Dendritic cell treated with granulocyte-macrophage colony-stimulating factor and Interleukin-4, amounts not matched to agents 40 ng/mL and 50 ng/mL, for 4 days (primary cell): Measurements from ENCODE around the gene FAM110A.
"Not testable (repeated sequence)": the region's sequence is repeated elsewhere in the genome, so short reads cannot be mapped to it uniquely, and the experiment has no call there.

ENCODE experiments used
- H3K27ac Mint-ChIP-seq: one replicate; pipeline ENCODE4 v1.8.0; 2022; ENCODE audit warnings: mild to moderate bottlenecking, mixed read lengths
- H3K27me3 Mint-ChIP-seq: one replicate; pipeline ENCODE4 v1.8.0; 2022; ENCODE audit warnings: mild to moderate bottlenecking, mixed read lengths
- H3K36me3 Mint-ChIP-seq: one replicate; pipeline ENCODE4 v1.8.0; 2022; ENCODE audit warnings: low read depth, mixed read lengths
- H3K4me1 Mint-ChIP-seq: one replicate; pipeline ENCODE4 v1.8.0; 2022; ENCODE audit warnings: low read depth, mixed read lengths
- H3K4me3 Mint-ChIP-seq: one replicate; pipeline ENCODE4 v1.8.0; 2022; ENCODE audit warnings: mild to moderate bottlenecking, moderate library complexity, mixed read lengths
- H3K9me3 Mint-ChIP-seq: one replicate; pipeline ENCODE4 v1.8.0; 2022; ENCODE audit warnings: mixed read lengths
- intact Hi-C: fragments of 100-400 bp; cut with micrococcal nuclease; formaldehyde crosslinking; loops from one replicate; pipeline ENCODE4 v1.15.0; 2022

The FAM110A gene

DNA sequence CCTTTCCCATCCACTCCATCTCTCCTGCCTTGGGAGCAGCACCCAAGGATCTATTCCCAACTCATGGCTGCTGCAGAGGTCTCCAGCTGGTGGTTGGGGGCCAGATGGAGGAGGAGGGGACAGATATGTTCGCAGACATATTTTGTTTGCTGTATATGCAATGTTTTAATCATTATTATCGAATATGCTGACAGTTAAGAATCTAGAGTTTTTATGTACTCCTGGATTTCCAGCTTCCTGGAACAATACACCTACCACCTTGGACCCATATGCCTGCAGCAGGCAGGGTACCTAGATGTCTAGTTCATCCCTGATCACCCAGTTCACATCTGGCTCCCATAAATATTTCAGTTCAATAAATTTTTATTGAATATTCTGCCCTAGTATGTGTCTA, 9.0 kb downstream of the FAM110A start:
- H3K27ac Mint-ChIP-seq = no peak overlapping the region
- H3K36me3 Mint-ChIP-seq = peaks cover 78% of the 10 kb centered on the region
- peaks cover 17% of the 10 kb centered on the region for H3K27me3 Mint-ChIP-seq
- no peaks in the 10 kb centered on the region for H3K9me3 Mint-ChIP-seq
- H3K4me3 Mint-ChIP-seq = no peak overlapping the region
- intact Hi-C loops = no loop called here
- peaks cover 90% of the 10 kb centered on the region for H3K4me1 Mint-ChIP-seq

DNA sequence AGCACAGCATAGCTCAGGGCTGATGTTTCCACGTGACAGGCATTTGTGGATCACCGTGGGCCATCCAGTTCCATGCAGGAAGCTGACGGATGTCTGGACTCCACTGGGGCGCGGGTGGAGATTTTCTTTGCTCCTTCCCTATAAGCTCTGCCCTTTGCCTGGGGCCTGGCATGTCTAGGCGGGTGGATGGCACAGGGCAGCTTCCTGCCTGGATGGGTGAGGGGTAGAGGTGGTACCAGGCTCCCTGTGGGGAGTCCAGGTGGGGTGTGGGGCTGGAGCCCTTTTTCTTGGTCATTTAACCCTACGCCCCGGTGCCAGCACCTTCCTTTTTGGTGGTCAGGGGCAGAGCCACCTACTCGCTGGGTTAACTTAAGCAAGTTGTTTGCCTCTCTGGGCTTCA, 10.4 kb downstream of the FAM110A start:
- intact Hi-C loops = no loop called here
- Mint-ChIP-seq H3K27me3 (peaks cover 17% of the 10 kb centered on the region), H3K27ac (peak overlapping the region; percentile 87), H3K4me1 (peaks cover 81% of the 10 kb centered on the region), H3K9me3 (no peaks in the 10 kb centered on the region), H3K36me3 (peaks cover 77% of the 10 kb centered on the region), H3K4me3 (no peak overlapping the region)

DNA sequence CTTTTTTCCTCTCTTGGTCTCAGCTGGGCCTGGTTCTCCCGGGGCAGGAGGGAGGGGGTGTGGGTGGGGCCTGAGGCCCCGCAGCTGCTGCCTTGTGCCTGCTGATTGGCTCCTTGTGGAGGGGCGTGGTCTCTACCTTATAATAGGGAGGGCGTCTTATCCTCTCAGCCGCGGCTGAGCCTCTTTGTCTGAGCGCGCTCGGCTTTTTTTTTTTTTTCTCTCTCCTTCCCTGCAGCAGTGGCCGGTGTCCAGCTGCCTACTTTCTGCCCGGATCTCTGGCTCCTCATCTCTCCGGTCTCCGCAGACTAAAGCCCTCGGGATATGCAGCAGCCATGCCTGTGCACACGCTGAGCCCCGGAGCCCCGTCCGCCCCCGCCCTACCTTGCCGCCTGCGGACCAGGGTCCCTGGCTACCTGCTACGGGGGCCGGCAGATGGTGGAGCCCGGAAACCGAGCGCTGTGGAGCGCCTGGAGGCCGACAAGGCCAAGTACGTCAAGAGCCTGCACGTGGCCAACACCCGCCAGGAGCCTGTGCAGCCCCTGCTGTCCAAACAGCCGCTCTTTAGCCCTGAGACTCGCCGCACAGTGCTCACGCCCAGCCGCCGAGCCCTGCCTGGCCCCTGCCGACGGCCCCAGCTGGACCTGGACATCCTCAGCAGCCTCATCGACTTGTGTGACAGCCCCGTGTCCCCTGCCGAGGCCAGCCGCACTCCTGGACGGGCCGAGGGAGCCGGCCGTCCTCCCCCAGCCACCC, 11.1 kb downstream of the FAM110A start:
- peak overlapping the region; percentile 66 for H3K4me3 Mint-ChIP-seq
- peak overlapping the region; percentile 87 for H3K27ac Mint-ChIP-seq
- H3K27me3 Mint-ChIP-seq = peaks cover 17% of the 10 kb centered on the region
- H3K4me1 Mint-ChIP-seq = peaks cover 74% of the 10 kb centered on the region
- no peaks in the 10 kb centered on the region for H3K9me3 Mint-ChIP-seq
- intact Hi-C loops = no loop called here
- H3K36me3 Mint-ChIP-seq = peaks cover 75% of the 10 kb centered on the region

DNA sequence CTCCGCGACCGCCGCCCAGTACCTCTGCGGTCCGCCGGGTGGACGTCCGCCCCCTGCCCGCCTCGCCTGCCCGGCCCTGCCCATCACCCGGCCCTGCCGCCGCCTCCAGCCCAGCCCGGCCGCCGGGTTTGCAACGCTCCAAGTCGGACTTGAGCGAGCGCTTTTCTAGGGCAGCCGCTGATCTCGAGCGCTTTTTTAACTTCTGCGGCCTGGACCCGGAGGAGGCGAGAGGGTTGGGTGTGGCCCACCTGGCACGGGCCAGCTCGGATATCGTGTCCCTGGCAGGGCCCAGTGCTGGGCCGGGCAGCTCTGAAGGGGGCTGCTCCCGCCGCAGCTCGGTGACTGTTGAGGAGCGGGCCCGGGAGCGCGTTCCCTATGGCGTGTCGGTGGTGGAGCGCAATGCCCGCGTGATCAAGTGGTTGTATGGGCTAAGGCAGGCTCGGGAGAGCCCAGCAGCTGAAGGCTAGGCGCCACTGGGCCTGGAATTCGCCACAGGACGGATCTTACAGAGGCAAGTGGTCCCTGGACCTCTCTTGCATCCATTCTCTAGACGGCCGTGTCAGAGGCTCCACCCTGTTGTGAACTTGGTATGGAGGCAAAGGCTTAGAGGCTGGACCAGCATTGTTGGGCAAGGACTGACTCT, 11.8 kb downstream of the FAM110A start:
- H3K9me3 Mint-ChIP-seq = no peaks in the 10 kb centered on the region
- peak overlapping the region; percentile 66 for H3K4me3 Mint-ChIP-seq
- H3K36me3 Mint-ChIP-seq = peaks cover 73% of the 10 kb centered on the region
- peak overlapping the region; percentile 87 for H3K27ac Mint-ChIP-seq
- intact Hi-C loops = no loop called here
- H3K27me3 Mint-ChIP-seq = peaks cover 17% of the 10 kb centered on the region
- H3K4me1 Mint-ChIP-seq = peaks cover 67% of the 10 kb centered on the region

DNA sequence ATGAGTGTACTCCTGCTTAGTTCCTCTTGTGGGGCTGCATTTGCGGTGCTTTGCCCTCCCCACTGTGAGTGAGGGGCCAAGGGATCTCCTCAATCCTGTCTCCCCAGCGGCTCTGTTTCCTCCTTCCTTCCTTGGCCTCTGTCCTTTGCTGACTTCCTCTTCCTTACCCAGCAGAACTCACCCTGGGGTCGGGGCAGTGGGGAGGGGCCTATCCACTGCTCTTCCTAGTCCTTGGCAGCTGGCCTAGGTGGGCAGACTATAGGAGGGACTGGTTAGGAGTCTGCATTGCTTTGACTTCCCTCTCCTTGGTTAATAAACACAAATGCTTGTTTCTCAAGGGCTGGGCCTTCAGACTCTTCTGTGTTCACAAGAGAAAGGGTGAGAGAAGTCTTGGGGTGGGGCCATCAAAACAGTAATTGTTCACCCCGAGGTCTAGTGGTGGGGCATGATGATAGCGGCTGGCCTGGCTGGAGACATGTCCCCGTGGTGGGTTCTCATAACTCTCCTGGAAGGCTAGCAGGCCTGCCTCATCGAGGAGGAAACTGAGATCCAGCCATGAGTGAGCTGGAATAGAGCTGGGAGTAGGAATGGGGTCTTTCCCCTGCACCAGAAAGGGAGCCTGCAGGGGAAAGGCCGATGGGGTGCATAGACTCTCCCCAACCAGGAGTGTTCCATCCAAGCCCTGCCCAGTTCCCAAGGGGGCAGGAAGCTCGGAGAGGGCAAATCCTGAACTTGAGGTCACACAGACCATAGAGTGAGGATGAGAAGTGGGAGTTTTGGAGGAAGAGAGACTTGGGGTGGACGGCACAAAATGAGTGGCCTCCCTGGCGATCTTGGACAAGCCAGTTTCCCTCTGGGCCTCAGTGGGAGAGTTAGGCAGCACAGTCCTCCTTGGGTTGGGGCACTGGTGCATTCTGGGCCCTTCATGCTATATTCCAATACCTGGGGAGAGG, 12.7 kb downstream of the FAM110A start:
- peaks cover 11% of the 10 kb centered on the region for H3K27me3 Mint-ChIP-seq
- no peaks in the 10 kb centered on the region for H3K9me3 Mint-ChIP-seq
- intact Hi-C loops = no loop called here
- peak overlapping the region; percentile 87 for H3K27ac Mint-ChIP-seq
- H3K36me3 Mint-ChIP-seq = peaks cover 75% of the 10 kb centered on the region
- peaks cover 67% of the 10 kb centered on the region for H3K4me1 Mint-ChIP-seq
- H3K4me3 Mint-ChIP-seq = peak overlapping the region; percentile 45

DNA sequence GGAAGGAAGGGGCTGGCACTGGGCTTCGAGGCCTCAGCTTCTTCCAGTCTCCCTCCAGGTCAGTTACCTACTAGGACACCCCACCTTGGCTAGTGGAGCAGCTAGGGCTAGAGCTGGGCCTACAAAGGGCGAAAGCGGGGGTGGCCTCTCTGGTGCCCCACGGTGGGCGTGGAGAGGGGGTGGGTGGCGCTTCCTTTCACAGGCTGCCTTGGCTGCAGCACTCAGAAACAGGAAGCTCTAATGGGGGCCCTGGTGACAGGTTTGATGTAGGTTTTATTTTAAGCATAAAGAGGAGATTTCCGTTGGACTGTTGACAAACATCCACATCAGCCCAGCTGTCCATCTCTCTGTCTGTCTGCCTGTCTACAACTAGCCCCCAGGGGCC, 13.4 kb downstream of the FAM110A start:
- Mint-ChIP-seq H3K9me3 (no peaks in the 10 kb centered on the region), H3K27me3 (peaks cover 4% of the 10 kb centered on the region), H3K27ac (peak overlapping the region; percentile 87), H3K4me3 (no peak overlapping the region), H3K4me1 (peaks cover 65% of the 10 kb centered on the region), H3K36me3 (peaks cover 76% of the 10 kb centered on the region)
- intact Hi-C loops = no loop called here

DNA sequence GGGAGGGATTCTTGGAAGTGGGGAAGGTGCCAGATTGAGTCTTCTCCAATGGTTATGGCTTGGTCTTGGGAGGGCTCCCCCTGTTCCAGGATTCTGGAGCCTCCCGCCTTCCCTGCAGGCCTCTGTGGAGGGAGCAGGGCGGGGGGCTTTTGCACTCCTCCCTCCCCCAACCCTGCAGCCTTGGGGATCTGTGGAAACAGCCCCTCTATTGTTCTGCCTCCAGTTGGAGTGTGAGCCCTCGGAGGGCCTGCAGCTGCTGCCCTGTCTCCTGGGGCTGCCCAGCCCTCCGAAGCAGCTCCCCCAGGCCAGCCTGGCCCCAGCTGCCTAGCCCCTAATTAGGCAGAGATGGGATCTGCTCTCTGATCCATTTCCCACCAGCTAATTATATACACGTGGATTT, 14.7 kb downstream of the FAM110A start:
- Mint-ChIP-seq H3K27me3 (peaks cover 2% of the 10 kb centered on the region), H3K4me3 (no peak overlapping the region), H3K9me3 (no peaks in the 10 kb centered on the region), H3K4me1 (peaks cover 61% of the 10 kb centered on the region), H3K27ac (no peak overlapping the region), H3K36me3 (peaks cover 81% of the 10 kb centered on the region)
- intact Hi-C loops = no loop called here

DNA sequence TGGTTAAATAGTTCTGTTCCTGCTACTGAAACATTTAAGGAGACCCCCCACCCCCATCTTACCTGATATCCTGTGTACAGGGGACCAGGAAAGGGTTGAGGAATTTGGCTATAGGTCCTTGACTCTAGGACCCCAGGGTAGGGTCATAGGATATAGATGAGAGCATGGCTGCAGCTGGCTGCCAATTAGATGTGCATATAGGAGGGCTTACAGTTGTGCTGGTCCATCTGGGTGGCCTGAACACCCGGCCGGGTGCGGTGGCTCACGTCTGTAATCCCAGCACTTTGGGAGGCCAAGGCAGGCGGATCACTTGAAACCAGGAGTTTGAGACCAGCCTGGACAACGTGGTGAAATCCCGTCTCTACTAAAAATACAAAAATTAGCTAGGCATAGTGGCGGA, 15.2 kb downstream of the FAM110A start:
- H3K27ac Mint-ChIP-seq, H3K4me3 Mint-ChIP-seq, intact Hi-C loops, H3K9me3 Mint-ChIP-seq, H3K27me3 Mint-ChIP-seq: not testable (repeated sequence)
- Mint-ChIP-seq H3K36me3 (peaks cover 86% of the 10 kb centered on the region), H3K4me1 (peaks cover 62% of the 10 kb centered on the region)

DNA sequence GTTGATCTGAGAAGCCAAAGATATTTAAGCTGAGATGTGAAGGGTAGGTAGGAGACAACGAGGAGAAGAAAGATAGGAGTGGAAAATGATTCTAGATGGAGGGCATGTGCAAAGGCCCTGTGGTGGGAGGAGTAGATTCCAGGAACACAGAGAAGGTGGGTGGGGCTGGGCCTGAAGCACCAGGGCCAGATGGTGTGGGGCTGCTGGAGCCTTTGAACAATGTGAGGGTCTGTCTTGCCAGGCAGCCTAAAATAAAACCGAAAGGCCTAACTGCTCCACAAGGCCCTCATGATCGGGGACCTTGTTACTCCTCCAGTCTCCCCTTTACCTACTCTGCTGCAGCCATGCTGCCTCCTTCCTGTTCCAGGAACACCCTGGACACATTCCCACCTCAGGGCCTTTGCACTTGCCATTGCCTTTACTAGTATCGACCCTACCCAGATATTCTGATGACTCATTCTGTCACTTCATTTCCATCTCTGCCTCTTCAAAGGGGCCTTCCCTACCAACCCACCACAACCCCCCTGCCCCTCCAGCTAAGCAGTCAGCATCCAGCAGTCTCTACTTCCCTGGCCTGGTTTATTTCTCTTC, 20.0 kb downstream of the FAM110A start:
- peak overlapping the region; percentile 56 for H3K27ac Mint-ChIP-seq
- peaks cover 69% of the 10 kb centered on the region for H3K36me3 Mint-ChIP-seq

DNA sequence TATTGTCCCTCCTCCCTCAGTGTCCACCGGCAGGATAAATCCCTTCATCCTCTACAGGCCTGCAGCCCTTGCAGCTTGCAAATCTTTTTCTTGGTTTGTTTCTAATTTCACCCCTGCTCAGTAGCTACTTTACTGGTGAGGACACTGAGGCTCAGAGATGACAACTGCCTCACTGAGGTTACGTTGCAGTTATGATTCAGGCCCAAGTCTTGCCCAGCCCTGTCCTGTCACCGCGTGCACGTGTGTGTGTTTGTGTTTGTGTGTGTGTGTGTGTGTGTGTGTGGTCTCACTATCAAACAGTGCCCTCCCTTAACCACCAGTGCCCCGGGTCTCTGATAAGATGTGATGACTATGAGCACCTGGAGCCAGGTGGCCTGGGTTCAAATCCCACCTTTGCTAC, 21.1 kb downstream of the FAM110A start:
- H3K9me3 Mint-ChIP-seq = no peaks in the 10 kb centered on the region
- no peak overlapping the region for H3K27ac Mint-ChIP-seq
- no peak overlapping the region for H3K4me3 Mint-ChIP-seq
- intact Hi-C loops = no loop called here
- H3K4me1 Mint-ChIP-seq = peaks cover 67% of the 10 kb centered on the region
- H3K27me3 Mint-ChIP-seq = no peaks in the 10 kb centered on the region
- peaks cover 65% of the 10 kb centered on the region for H3K36me3 Mint-ChIP-seq

More for the DNA sequence above, 20.0 kb downstream of the FAM110A start:
- Mint-ChIP-seq H3K4me1 (peaks cover 56% of the 10 kb centered on the region), H3K4me3 (no peak overlapping the region), H3K27me3 (no peaks in the 10 kb centered on the region), H3K9me3 (no peaks in the 10 kb centered on the region)
- intact Hi-C loops = no loop called here

DNA sequence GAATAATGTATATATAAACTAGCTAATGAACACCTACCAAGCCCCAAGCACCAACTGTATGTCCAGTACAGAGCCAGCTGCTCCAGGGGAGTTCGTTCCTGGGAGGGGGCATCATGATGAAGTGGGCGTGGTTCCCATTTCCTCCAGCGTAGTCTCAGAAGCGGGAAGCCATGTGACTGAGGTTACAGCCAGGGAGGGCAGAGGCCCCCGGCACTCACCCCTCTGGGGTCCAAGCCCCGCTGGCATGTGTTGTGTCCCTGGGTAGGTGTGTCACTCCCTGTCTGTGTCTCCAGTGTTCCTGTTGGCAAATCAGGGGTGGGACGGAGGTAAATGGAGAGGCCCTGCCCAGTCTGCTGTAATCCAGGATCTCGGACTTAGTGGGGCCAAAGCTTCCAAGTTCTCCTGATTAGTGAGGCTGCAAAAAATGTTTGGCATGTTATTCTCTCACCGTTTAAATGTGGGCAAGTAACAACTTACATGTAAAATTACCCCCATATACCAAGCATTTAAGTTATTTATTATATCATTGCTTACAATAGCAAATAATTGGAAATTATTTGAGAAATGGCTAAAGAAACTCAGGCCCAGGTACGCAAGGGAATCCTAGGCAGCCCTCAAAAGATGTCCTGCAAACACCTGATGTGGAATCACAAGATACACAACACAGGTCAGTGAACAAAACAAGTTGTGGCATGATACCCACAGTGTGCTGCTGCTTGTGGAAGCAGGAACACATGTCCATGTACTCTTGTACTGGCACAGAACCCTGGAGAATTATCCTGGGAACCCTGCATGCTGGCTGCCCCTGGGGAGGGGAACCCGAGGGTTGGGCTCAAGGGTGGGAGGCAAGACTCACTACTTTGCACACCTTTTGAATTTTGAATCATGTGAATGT, 22.2 kb downstream of the FAM110A start:
- no peaks in the 10 kb centered on the region for H3K27me3 Mint-ChIP-seq
- no peak overlapping the region for H3K4me3 Mint-ChIP-seq
- H3K4me1 Mint-ChIP-seq = peaks cover 73% of the 10 kb centered on the region
- H3K27ac Mint-ChIP-seq = no peak overlapping the region
- H3K36me3 Mint-ChIP-seq = peaks cover 56% of the 10 kb centered on the region
- no peaks in the 10 kb centered on the region for H3K9me3 Mint-ChIP-seq
- intact Hi-C loops = no loop called here

DNA sequence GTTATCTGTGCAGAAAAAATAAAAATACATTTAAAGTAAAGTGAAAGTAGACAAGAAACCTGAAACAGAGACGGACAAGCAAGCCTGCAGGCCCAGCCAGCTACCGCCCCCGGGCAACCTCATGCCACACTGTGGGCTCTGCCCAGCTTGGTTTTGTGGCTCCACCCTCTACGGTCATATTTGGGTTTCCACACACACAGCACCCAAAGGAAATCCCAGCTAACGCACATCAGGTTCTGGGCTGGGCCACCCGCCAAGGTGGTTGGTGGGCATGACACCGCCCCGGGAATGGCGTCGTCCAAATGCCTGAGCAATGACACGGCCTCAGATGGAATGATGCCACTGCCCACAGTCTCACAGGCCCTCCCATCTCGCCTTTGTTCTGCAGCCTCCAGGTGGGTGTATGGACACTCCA, 22.9 kb downstream of the FAM110A start:
- H3K4me3 Mint-ChIP-seq = no peak overlapping the region

DNA sequence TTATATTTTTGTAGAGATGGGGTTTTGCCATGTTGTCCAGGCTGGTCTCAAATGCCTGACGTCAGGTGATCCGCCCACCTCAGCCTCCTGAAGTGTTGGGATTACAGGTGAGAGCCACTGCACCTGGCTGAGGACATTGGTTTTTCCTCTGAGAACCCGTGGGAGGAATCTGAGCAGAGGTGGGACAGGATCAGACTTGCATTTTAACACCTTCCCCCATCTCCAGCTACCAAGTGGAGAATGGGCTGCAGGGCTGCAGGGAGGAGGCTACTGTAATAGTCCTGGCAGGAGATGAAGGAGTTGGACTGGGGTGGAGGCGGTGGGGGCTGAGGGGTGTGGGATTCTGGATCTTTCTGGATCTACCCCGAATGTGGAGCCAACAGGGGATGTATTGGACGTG, 24.5 kb downstream of the FAM110A start:
- intact Hi-C loops = no loop called here
- no peak overlapping the region for H3K4me3 Mint-ChIP-seq
- H3K9me3 Mint-ChIP-seq = no peaks in the 10 kb centered on the region
- peaks cover 33% of the 10 kb centered on the region for H3K36me3 Mint-ChIP-seq
- H3K27ac Mint-ChIP-seq = peak overlapping the region; percentile 34
- H3K4me1 Mint-ChIP-seq = peaks cover 63% of the 10 kb centered on the region
- H3K27me3 Mint-ChIP-seq = no peaks in the 10 kb centered on the region

More for the DNA sequence above, 22.9 kb downstream of the FAM110A start:
- Mint-ChIP-seq H3K27ac (no peak overlapping the region), H3K36me3 (peaks cover 50% of the 10 kb centered on the region), H3K4me1 (peaks cover 69% of the 10 kb centered on the region), H3K9me3 (no peaks in the 10 kb centered on the region), H3K27me3 (no peaks in the 10 kb centered on the region)
- intact Hi-C loops = no loop called here
